ENCODE measurements around the gene DMAP1. TPM values are rescaled to one million over a fixed set of nuclear protein-coding genes. Genes with fewer than 3 reads are reported as not detected.

Gene DMAP1
- total RNA-seq, 1 experiment from 2014 or later: 27.8 TPM

GRCh38 chr1:44263568-44264450 is 50.5 kb downstream of the DMAP1 start:
- Histone ChIP-seq H3K9me3 (ENCODE audit: control insufficient read depth in 1 of 2, insufficient read depth in 1 of 2, low read depth in 1 of 2, low read length in 2 of 2) (no peaks in the 10 kb centered on the region), H3K9me2 (ENCODE audit: insufficient read depth) (no peaks in the 10 kb centered on the region), H3K79me2 (ENCODE audit: insufficient read depth, low read length) (no peaks in the 10 kb centered on the region), H3K4me1 (ENCODE audit: control insufficient read depth in 1 of 2, insufficient read depth in 2 of 2, low read length in 2 of 2) (no peaks in the 10 kb centered on the region), H4K20me1 (ENCODE audit: insufficient read depth) (no peaks in the 10 kb centered on the region), H3K9ac (ENCODE audit: low read length) (no peak overlapping the region), H3K27ac (ENCODE audit: low read depth, low read length) (no peak overlapping the region), H2AFZ (ENCODE audit: low read depth, low read length, poor library complexity, severe bottlenecking) (no peak overlapping the region), H3K4me3 (replicated peaks in 1 of 2; ENCODE audit: low read depth in 1 of 2, low read length in 2 of 2) (no peak overlapping the region), H3K4me2 (ENCODE audit: low read length) (no peak overlapping the region), H3K27me3 (ENCODE audit: insufficient read depth, low read length) (no peaks in the 10 kb centered on the region), H3K36me3 (ENCODE audit: control insufficient read depth in 1 of 2, insufficient read depth in 2 of 2, low read length in 2 of 2) (no peaks in the 10 kb centered on the region)
- TF ChIP-seq ATF3 (IDR thresholded peaks at IDR 0.05): no peak
- TF ChIP-seq SRF (IDR thresholded peaks at IDR 0.05; ENCODE audit: low read depth): no peak
- no peak for TF ChIP-seq FOSL1 (IDR thresholded peaks at IDR 0.05; ENCODE audit: low read depth)
- no peak for TF ChIP-seq MAX (IDR thresholded peaks at IDR 0.05)
- TF ChIP-seq SP1 (IDR thresholded peaks at IDR 0.05; ENCODE audit: low read depth): no peak
- no peak for TF ChIP-seq REST (IDR thresholded peaks at IDR 0.05; ENCODE audit: low read depth)
- TF ChIP-seq ZNF274 (IDR thresholded peaks at IDR 0.05; ENCODE audit: low read depth, low read length): no peak
- TF ChIP-seq CTCF (IDR thresholded peaks at IDR 0.05 in 2 of 3, conservative IDR thresholded peaks at IDR 0.05 in 1 of 3; ENCODE audit: borderline replicate concordance in 1 of 3, insufficient read depth in 1 of 3, low read depth in 2 of 3, low read length in 2 of 3): no peak
- TF ChIP-seq ELF1 (IDR thresholded peaks at IDR 0.05; ENCODE audit: borderline replicate concordance, low read depth): no peak
- TF ChIP-seq EZH2phosphoT487 (IDR thresholded peaks at IDR 0.05; ENCODE audit: borderline replicate concordance): no peak
- TF ChIP-seq POLR2AphosphoS5 (IDR thresholded peaks at IDR 0.05; ENCODE audit: low read depth, low read length): no peak
- TF ChIP-seq YY1 (IDR thresholded peaks at IDR 0.05; ENCODE audit: extremely low read depth, insufficient replicate concordance, low read depth, low read length): no peak
- no peak for TF ChIP-seq ZFX (IDR thresholded peaks at IDR 0.05)
- TF ChIP-seq POLR2A (IDR thresholded peaks at IDR 0.05; ENCODE audit: borderline replicate concordance, extremely low read depth, insufficient read depth, insufficient read length): no peak
- TF ChIP-seq, protein P1, sequence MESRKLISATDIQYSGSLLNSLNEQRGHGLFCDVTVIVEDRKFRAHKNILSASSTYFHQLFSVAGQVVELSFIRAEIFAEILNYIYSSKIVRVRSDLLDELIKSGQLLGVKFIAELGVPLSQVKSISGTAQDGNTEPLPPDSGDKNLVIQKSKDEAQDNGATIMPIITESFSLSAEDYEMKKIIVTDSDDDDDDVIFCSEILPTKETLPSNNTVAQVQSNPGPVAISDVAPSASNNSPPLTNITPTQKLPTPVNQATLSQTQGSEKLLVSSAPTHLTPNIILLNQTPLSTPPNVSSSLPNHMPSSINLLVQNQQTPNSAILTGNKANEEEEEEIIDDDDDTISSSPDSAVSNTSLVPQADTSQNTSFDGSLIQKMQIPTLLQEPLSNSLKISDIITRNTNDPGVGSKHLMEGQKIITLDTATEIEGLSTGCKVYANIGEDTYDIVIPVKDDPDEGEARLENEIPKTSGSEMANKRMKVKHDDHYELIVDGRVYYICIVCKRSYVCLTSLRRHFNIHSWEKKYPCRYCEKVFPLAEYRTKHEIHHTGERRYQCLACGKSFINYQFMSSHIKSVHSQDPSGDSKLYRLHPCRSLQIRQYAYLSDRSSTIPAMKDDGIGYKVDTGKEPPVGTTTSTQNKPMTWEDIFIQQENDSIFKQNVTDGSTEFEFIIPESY (IDR thresholded peaks at IDR 0.05; ENCODE audit: extremely low read depth, insufficient replicate concordance, low read length): no peak
- TF ChIP-seq EZH2 (IDR thresholded peaks at IDR 0.05): no peak
- TF ChIP-seq SIN3A (IDR thresholded peaks at IDR 0.05; ENCODE audit: low read depth): no peak
- TF ChIP-seq RAD21 (IDR thresholded peaks at IDR 0.05; ENCODE audit: low read depth): no peak
- ChIA-PET POLR2A (no interaction called here), RAD21 (ENCODE audit: low non-redundant PET in 1 of 2, low total read pairs in 2 of 2, uncharacterized antibody in 2 of 2, unreplicated experiment in 2 of 2) (no interaction called here), CTCF (no interaction called here)
- DNase-seq (ENCODE audit: low read depth, low spot score): no peak
- no TSS peak for BruUV-seq (replicated peaks)
- intact Hi-C loops (cut with micrococcal nuclease): no loop called here
- no peak for ATAC-seq

Measured in HCT116 (cell line).